ENCODE results near the gene HBEGF. TPM values are rescaled to one million over a fixed set of nuclear protein-coding genes. Genes with fewer than 3 reads are reported as not detected.

HBEGF gene
- total and polyA plus RNA-seq, 7 donors: 4.7 to 17.6 (median 10.9) TPM

DNA sequence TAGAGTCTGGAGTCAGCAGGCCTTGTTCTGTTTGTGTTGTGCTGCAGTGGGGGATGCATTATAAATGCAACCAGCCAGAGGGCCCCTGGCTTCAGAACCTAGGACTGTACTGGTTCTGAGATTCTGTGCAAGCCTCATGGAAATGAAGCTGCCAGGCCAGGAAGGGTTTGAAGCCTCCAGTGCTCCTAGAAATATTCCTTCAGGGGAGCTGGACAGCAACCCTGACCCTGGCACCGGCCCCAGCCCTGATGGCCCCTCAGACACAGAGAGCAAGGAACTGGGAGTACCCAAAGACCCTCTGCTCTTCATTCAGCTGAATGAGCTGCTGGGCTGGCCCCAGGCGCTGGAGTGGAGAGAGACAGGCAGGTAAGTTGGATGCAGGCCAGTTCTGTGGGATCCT lies 13.7 kb upstream of the HBEGF start, which contains the start of gene SLC4A9:
Gene SLC4A9, plus strand, starts transcription at position 94 of the 400 bp plus-strand sequence. Its CDS starts 43 bp downstream, at position 137.
- 93 to 94% methylated on average over 2 of the region's 2 CpGs for WGBS, 2 donors
- no peak for TF ChIP-seq POLR2AphosphoS5 (IDR thresholded peaks at IDR 0.05)
- no peak for TF ChIP-seq CTCF (IDR thresholded peaks at IDR 0.05)
- no peak for TF ChIP-seq EP300 (IDR thresholded peaks at IDR 0.05)
- no peak for TF ChIP-seq POLR2A (IDR thresholded peaks at IDR 0.05)
- Histone ChIP-seq H3K4me1 (peaks cover 0 to 16% (median 12%) of the 10 kb centered on the region in 4 donors), H3K9me3 (no peaks in the 10 kb centered on the region), H3K27ac (no peak within 1 kb of the TSS), H3K36me3 (no peaks in the 10 kb centered on the region), H3K27me3 (no peaks in the 10 kb centered on the region), H3K4me3 (no peak within 1 kb of the TSS)
- no peak for DNase-seq
- intact Hi-C loops (cut with DNase I): no loop called here

GRCh38 chr5:140358738-140359310 lies 12.4 kb upstream of the HBEGF start:
- DNase-seq: no peak
- H3K27ac ChIP-seq: no peak overlapping the region
- intact Hi-C loops (cut with DNase I): no loop called here
- peaks cover 0 to 16% (median 12%) of the 10 kb centered on the region in 4 donors for H3K4me1 ChIP-seq
- H3K4me3 ChIP-seq: no peak overlapping the region
- WGBS, 2 donors: 81% methylated on average over 4 of the region's 4 CpGs
- no peak for TF ChIP-seq EP300 (IDR thresholded peaks at IDR 0.05)
- no peak for TF ChIP-seq POLR2AphosphoS5 (IDR thresholded peaks at IDR 0.05)
- TF ChIP-seq POLR2A (IDR thresholded peaks at IDR 0.05): no peak
- no peak for TF ChIP-seq CTCF (IDR thresholded peaks at IDR 0.05)
- no peaks in the 10 kb centered on the region for H3K27me3 ChIP-seq
- H3K9me3 ChIP-seq: no peaks in the 10 kb centered on the region
- H3K36me3 ChIP-seq: no peaks in the 10 kb centered on the region

- Histone ChIP-seq H3K9me3 (no peaks in the 10 kb centered on the region), H3K4me3 (peak overlapping the region in 2 of 4 donors; percentile 20 to 25), H3K36me3 (no peaks in the 10 kb centered on the region), H3K4me1 (peaks cover 0 to 11% (median 7%) of the 10 kb centered on the region in 4 donors), H3K27ac (peak overlapping the region in 3 of 4 donors; percentile 42 to 56 (median 44)), H3K27me3 (no peaks in the 10 kb centered on the region)
- peak; percentile 94 for DNase-seq
- 0 to 1% methylated on average over 18 of the region's 18 CpGs for WGBS, 2 donors
- intact Hi-C loops (cut with DNase I): loop anchor here (1.0 kb wide), 1 partner anchor 113 kb away; no protein-coding TSS in a partner anchor
- TF ChIP-seq POLR2AphosphoS5 (IDR thresholded peaks at IDR 0.05) (peak in 2 of 4 donors; percentile 12 to 45), EP300 (IDR thresholded peaks at IDR 0.05) (no peak), CTCF (IDR thresholded peaks at IDR 0.05) (peak; percentile 79 to 91 (median 89))
Measured at GRCh38 chr5:140357726-140358093, 11.3 kb upstream of the HBEGF start.

- Histone ChIP-seq H3K4me1 (peaks cover 0 to 11% (median 7%) of the 10 kb centered on the region in 4 donors), H3K36me3 (no peaks in the 10 kb centered on the region), H3K27me3 (no peaks in the 10 kb centered on the region), H3K9me3 (no peaks in the 10 kb centered on the region), H3K4me3 (peak overlapping the region in 1 of 4 donors; percentile 25), H3K27ac (peak overlapping the region in 1 of 4 donors; percentile 56)
- TF ChIP-seq POLR2A (IDR thresholded peaks at IDR 0.05) (no peak), EP300 (IDR thresholded peaks at IDR 0.05) (no peak), POLR2AphosphoS5 (IDR thresholded peaks at IDR 0.05) (no peak), CTCF (IDR thresholded peaks at IDR 0.05) (no peak)
- 36 to 45% methylated on average over 10 of the region's 10 CpGs for WGBS, 2 donors
- no peak for DNase-seq
- intact Hi-C loops (cut with DNase I): loop anchor here (1.0 kb wide), 1 partner anchor 113 kb away; no protein-coding TSS in a partner anchor
Measured at GRCh38 chr5:140356853-140357725, 10.7 kb upstream of the HBEGF start.
